ENCODE results near the gene ATP6V1G2. TPM values are rescaled to one million over a fixed set of nuclear protein-coding genes. Genes with fewer than 3 reads are reported as not detected.
"Not testable (repeated sequence)": the region's sequence is repeated elsewhere in the genome, so short reads cannot be mapped to it uniquely, and the experiment has no call there.

Gene ATP6V1G2
- polyA plus RNA-seq, 4 donors, result 6.4 to 10.5 (median 6.5) TPM

DNA sequence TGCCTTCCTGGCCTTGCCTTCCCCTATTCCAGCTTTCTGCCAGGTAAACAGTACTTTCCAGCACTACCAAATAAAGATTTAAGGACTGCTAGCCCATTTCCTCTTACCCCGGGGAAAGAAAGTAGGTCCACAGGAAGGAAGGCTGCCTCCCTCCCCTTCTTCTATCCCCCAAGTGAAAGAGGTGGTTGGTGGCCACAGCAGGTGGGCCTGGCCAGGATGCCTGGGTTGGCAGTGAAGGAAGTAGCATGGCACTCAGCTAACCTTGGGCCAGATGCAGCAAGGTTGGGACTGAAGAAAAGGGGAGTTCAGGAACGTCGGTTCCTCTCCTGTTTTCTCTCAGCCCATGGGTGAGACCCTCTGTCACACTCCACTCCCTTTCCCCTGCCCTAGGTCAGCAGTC lies 9.9 kb upstream of the ATP6V1G2 start:
- DNase-seq (ENCODE audit: low read depth in 4 of 4, low spot score in 2 of 4), result no peak

DNA sequence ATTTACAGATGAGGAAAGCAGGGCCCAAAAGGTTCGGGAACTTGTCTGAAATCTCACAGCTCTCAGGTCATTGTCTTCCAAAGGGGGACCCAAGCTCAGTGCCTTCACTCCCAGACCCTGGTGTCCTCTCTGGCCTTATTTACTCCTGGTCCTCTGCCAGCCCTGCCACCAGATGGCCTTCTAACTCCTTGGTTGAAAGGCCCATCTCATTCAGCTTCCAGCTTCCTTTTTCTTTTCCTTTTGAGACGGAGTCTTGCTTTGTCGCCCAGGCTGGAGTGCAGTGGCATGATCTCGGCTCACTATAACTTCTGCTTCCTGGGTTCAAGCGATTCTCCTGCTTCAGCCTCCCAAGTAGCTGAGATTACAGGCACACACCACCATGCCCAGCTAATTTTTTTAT lies 5.0 kb upstream of the ATP6V1G2 start:
- not testable (repeated sequence) for DNase-seq (ENCODE audit: low read depth in 4 of 4, low spot score in 2 of 4)

DNA sequence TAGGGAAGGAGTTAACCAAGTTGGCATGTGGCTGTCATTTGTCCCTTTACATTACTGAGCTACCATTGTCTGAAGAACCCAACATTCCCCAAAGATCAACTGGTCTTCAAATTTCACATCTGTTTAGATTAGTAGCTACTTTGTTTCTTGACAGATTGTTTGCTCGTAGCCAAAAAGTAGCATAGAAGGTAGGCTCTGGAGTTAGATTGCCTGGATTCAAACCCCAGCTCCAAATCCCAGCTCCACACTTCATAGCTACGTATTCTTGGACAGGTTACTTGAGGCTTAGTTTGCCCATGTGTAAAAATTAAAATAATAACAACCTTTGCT lies 2.1 kb upstream of the ATP6V1G2 start:
- DNase-seq (ENCODE audit: low read depth in 4 of 4, low spot score in 2 of 4), result no peak

DNA sequence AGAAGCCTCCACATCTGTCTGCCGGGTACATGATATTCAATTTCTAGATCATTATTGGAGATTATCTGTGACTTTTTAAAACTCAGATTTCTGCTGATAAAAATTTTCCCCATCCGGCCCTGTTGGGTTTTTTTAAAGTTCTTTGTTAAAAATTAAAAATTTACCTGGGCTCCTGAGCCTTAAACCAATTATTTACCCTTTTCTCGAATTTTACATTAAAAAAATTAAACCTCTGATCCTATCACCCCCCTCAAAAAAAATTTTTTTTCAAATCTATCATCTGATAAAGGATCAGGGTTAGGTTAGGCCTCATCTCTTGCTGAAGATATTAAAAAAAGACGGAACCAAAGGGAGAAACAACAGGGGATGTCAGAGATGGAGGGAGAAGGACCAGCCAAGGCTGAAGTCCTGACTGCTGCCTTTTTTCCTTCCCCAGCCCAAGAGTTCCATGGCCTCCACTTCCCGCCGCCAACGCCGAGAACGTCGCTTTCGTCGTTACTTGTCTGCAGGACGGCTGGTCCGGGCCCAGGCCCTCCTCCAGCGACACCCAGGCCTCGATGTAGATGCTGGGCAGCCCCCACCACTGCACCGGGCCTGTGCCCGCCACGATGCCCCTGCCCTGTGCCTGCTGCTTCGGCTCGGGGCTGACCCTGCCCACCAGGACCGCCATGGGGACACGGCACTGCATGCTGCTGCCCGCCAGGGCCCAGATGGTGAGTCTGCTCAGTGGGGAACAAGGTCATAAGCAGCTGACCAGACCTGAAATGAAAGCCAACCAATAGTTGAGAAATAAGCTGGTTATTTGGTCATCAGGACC lies 1.5 kb upstream of the ATP6V1G2 start:
- DNase-seq (ENCODE audit: low read depth in 4 of 4, low spot score in 2 of 4), result no peak

DNA sequence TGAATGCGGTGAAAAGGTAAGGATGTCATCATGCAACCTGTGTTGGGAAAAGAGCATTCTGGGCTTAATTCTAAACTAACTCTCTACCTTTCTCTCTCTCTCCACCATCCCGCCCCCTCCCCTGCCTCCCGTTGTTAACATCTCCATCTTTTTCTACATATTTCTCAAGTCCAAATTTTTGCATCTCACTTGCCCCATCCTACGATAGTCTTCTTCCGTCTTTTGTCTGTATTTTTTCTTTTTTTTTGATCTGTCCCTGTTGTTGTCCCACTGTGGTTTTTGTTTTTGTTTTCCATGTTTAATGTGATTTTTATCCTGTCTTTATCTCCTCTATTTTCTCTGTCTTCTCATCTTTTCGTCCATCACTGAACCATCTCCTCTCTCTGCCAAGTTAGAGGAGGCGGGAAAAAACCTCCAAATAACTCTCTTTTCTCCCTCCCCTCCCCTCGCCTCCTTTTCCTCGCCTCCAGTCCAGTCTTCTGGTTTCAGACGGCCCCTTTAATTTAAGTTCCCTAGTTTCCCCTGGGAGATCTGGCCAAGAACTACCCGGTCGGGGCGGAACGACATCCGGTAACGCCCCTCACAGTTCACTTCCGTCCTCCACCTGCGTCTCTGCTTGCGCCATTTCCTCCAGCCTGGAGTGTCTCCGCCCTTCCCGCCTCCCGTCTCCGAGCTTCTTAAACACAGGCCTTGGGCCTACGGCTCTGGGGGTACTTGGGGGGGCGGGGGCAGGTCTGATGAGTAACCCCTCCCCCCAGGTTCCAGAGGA lies 734 bp upstream of the ATP6V1G2 start, which contains the start of gene NFKBIL1:
Gene NFKBIL1, plus strand, starts transcription at position 651 of the 769 bp plus-strand sequence. Its CDS starts 87 bp downstream, at position 738.
- DNase-seq (ENCODE audit: low read depth in 4 of 4, low spot score in 2 of 4), result peak; percentile 86 to 96 (median 92)

DNA sequence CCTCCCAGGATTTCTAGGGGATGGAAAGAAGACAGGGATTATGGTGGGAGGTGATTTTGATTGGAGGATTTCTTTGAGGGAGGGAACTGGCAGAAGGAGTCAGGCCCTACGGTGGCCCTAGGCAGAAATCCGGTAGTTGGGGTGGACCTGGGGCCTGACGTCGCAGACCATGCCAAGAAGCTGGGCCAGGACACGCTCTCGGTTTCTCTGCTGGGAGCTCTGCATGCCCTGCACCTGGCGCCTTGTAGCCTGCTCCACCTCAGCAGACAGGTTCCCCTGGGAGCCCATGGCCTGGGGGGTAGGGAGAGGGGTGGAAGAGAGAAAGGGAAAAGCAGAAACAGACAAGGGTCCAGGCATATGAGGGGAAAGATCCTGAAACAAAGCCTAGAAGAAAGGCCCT lies 1.1 kb downstream of the ATP6V1G2 start:
- no peak for DNase-seq (ENCODE audit: low read depth in 4 of 4, low spot score in 2 of 4)

DNA sequence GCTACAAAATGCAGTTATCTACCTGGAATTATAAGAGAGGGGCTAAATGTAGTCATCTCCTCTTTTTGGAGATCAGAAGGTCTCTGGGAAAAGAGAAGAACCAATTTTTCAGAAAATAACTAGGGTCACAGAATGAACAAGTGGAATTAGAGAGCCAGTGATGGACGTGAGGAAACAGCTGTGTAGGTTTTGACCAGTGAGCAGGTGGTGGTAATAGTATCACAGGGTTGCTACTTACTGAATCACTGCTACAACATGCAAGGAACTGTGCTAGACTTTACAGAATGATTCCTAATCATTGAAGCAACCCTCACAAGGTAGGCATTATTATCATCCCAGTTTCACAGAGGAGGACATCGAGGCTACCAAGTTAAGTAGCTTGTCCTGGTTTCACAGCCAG lies 1.7 kb downstream of the ATP6V1G2 start:
- DNase-seq (ENCODE audit: low read depth in 4 of 4, low spot score in 2 of 4), result no peak

DNA sequence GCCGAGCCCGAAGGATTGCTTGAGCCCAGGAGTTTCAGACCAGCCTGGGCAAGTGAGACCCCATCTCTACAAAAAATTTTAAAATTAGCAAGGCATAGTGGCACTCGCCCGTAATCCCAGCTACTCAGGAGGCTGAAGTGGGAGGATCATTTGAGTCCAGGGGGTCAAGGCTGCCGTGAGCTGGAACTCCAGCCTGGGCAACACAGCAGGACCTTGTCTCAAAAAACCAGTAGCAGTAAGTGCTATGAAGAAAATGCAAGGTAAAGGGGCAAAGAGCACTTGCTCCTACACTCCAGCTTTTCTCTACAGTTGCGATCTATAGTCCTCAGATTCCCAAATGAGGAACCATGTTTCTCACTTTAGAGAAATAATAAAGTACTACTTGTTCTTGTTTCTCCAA lies 2.8 kb downstream of the ATP6V1G2 start:
- DNase-seq (ENCODE audit: low read depth in 4 of 4, low spot score in 2 of 4), result no peak

DNA sequence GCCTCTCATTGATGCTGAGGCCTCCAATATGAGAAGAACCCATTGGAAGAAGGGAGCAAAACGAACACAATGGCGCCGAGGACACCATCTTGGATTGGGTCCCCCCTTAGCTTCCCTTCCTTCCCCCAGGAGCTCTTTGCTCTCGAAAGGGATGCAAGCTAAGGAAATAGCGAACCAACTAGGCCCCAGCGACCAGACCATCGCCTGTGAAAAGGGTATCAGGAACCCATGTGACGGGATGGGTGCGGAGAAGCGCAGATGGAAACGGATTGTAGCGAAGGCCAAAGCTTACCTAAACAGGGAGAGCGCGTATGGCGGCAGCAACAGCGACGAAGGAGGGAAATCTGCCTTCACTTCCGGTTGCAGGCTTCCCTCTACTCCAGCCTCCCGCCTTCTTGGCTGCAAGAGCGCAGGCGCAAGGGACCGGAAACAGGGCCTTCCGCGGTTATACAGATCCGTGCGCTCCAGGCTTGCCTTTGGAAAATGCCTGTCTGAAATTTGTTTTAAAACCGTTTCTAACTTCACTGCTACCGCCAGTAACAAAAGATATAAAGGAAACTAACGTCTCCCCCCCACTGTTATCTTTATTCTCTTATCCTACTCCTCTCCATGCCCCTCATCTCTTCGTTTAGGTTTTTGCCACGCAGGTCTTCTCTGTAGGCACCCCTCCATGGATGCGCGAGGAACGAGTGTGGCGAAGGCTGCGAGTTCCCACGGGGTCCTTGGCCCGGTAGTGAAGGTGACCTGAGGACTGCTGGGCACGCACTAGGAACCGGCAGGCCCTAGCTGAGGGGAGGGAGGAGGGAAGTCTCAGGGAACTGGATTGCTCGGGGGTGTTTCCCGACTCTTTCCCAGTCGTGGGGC lies 4.5 kb downstream of the ATP6V1G2 start, which contains the start of gene DDX39B:
Gene DDX39B, minus strand, starts transcription at position 346 of the 864 bp plus-strand sequence. CDS start 1,471 bp downstream, outside the sequence.
- peak; percentile 95 to 99 (median 96) for DNase-seq (ENCODE audit: low read depth in 4 of 4, low spot score in 2 of 4)

DNA sequence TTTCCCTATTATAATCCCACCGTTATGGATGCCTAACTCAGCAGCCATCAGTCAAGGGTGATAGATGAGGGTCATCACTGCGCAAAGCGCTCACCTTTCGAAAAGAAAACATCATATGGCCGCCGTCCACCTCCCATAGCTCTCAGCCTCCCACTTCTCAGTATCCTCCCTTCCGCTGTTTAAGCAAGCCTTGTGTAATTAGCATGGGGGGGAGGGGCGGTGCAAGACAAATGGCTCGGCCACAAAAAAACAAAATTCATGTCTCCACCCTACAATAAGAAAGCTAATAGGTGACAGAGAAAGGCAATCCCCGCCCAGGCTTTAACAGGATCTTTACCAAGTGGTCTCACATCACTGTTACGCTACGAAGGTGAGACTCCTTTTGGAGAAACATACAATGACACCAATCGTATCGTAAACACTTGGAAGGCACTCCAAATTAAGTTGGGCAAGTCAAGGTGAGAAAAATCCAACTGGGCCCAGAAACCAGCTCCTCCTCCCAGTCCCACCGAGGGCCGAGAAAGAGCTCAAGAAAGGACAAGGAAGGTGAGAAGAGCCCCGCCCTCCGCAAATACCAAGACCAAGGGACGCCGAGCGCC lies 5.2 kb downstream of the ATP6V1G2 start:
- DNase-seq (ENCODE audit: low read depth in 4 of 4, low spot score in 2 of 4), result peak in 3 of 4 donors; percentile 22 to 38 (median 24)

DNA sequence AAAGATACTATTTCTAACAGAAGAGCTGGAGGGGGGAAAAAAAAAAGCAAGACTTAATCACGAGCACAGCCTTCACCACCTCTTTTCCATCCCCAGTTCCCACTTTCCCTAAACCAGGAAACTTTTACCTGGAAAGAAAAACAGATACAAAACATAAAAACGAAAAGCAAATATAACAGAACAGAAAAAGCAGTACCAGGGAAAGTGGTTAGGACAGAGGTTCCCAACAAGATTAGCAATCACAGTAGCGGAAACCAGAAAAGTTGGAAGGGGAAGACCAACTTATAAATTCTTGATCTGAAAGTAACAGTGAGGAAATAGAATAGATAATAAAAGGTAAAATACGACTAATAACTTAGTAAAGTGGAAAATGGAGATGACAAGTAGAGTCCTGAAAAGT lies 5.8 kb downstream of the ATP6V1G2 start:
- DNase-seq (ENCODE audit: low read depth in 4 of 4, low spot score in 2 of 4), result no peak

DNA sequence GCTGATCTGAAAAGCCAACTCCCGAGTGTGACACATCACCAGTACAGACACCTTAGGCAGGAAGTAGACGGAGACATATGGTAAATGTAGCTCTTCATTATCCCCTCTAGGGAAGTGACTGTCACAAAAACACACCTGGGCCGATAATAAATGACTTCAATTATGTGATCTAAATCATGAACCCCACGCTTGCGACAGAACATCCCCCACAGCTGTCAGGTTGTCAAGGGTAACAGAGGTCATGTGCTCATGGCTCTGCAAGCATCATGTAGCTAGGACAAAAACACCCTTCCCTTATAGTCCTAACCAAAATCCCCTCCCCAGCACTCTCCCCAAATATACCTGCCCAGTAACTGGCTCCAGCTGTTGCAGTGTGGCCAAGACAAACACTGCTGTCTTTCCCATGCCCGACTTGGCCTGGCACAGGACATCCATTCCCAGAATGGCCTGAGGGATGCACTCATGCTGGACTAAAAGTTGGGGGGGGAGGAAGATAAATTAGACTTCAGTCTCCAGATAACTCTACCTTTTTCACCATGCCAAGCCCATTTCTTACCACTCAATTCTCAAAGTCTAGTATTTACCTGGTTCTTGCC lies 7.5 kb downstream of the ATP6V1G2 start:
- no peak for DNase-seq (ENCODE audit: low read depth in 4 of 4, low spot score in 2 of 4)

DNA sequence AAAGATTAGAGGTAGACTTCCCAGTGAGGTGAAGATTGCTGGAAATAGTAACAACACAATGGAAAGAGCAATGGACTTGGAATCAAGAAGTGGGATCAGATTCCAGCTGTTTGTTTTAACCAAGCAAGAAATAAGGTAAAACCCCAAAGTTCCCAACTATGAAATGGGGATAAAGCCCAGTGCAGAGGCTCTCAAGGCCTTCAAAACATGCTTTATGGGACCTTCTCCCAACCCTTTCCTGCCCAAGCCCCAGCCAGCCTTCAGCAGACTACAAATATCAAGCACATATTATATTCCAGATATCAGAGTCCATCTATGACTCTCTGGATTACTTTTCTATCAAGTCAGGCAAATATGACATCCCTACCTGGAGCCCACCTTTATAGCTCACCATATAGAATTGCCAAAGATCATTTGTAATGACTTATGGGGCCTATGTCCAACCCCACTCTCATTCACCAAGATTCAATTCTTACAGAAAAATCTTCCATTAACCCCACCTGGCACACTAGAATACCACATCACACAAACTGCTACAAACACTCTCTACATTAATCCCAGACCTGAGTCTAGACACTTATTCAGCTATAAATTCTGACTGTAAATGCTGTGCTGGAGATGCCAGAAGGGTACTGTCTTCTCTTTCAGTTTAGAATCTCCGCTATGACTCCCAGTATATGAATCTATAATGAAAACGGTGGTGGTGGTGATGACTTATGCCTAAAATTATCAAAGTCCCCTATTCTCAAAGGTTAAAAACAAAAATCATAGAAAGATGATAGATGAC lies 10.7 kb downstream of the ATP6V1G2 start:
- no peak for DNase-seq (ENCODE audit: low read depth in 4 of 4, low spot score in 2 of 4)

DNA sequence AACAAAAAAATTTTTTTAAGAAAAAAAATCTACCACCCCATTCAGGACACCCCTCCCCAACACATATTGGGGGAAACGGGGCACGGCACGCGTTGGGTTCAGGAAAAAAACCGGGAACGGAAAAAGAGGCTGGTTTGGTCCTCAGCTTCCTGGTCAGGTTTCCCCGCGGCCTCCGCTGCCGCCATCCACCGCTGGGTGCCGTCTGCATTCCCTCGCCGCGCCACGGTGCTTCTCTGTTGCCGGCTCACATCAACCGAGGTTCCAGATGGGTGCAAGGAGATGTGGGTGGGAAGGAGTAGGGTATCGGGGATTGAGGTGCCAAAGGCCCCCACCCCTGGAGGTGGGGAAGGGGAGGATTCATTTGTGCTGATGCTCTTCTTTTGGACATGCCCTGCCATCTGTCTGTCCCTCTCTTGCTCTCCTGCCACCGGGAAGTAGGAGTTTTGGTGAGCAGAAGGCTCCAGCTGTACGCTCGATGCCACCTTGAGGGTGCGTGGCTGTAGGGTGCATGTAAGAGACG lies 11.8 kb downstream of the ATP6V1G2 start:
- DNase-seq (ENCODE audit: low read depth in 4 of 4, low spot score in 2 of 4), result no peak

DNA sequence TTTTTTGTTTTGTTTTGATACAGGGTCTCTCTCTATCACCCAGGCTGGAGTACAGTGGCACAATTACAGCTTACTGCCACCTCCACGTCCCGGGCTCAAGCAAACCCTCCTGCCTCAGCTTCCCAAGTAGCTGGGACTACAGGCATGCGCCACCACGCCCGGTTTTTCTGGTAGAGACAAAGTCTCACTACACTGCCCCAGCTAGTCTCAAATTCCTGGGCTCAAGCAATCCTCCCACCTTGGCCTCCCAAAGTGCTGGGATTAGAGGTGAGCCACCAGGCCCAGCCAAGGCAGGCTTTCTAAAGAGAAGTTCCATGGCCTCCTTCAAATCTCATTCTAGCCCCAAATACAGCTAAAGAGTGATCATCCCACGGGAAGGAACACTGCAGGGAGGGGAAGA lies 12.4 kb downstream of the ATP6V1G2 start:
- DNase-seq (ENCODE audit: low read depth in 4 of 4, low spot score in 2 of 4), result no peak

DNA sequence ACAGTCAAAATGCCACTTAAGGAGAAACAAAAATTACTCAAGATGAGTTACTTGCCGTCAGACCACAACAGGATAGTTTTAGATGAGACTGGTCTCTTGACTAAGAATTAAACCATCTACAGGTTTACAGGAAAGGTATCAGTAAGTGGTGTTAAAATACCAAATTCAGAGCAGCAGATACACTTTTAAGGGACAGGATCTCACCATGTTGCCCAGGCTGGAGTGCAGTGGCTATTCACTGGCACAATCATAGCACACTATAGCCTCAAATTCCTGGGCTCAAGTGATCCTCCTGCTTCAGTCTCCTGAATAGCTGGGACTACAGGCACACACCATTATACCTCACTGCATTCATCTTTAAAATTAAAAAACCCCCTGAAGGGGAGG lies 13.0 kb downstream of the ATP6V1G2 start:
- no peak for DNase-seq (ENCODE audit: low read depth in 4 of 4, low spot score in 2 of 4)

DNA sequence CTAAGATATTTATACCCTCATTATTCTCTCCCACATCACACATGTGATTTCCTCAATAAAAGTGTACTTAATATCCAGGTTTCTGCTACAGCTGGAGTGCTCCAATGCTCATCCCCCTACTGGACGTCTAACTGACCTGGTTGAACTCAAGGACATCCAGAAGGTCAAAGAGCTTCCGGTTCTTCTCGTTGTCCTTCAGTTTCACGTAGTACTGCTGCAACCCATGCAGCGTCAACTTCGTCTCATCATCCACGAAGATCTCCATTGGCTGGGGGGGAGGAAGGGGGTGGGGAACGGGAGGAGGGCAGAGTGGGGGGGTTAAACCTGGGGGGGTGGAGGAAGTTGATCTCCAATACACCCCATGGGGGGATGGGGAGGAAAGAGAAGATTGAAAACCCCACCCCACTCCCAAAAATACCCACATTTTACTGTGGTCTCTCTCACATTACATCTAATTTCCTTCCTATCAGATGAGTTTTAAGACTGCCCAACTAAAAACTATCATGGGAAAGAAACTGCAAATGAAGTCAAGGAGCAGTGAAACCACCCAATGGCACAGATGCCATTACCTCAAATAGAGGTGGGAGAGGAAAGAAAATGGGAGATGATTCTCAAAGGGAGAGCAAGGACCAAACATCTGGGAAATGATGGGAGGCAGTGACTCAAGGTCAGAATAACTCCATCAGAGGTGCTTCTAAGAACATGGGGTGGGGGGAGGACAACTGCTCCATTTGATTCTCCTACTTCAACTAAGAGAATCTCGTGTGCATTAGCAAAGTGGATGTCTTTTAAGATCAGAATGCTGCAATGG lies 13.6 kb downstream of the ATP6V1G2 start:
- DNase-seq (ENCODE audit: low read depth in 4 of 4, low spot score in 2 of 4), result no peak
